ENCODE data around the gene RAI1. TPM values are rescaled to one million over a fixed set of nuclear protein-coding genes. Genes with fewer than 3 reads are reported as not detected.

RAI1 gene
- total and polyA plus RNA-seq, 2 of the 8 experiments (the other 6 are each of a cell fraction or from before 2014, with no cell fraction given): 0.39 to 1.2 TPM

DNA sequence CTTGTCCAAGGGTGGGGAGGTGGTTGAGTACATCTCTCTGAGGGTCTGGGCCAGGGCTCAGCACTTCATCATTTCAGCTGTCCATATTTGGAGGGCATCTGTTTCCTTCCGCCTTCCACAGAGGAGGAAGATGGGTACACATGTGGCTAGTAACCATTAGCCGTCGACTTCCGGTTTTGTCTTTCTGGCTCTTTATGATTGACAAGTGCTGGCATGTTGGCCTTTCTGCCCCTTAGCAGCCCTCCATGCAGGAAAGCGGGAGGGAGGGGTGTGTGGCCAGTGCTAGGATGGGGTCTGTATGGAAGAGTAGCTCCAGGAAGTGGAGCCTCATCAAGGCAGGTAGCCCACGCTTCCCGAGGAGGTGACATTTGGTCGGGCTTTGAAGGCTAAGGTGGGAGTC lies 69.6 kb downstream of the RAI1 start:
- H3K56ac ChIP-seq (replicated peaks; ENCODE audit: insufficient read length, low read depth, low read length): no peak overlapping the region
- H3K9me3 ChIP-seq (ENCODE audit: insufficient read depth in 2 of 2, low read depth in 1 of 2, low read length in 1 of 2): no peaks in the 10 kb centered on the region
- H4K5ac ChIP-seq (ENCODE audit: insufficient read length, low read depth, low read length): no peak overlapping the region
- FAIRE-seq: no peak
- no peak overlapping the region for H3K9ac ChIP-seq (replicated peaks in 1 of 4; ENCODE audit: extremely low read depth in 1 of 4, low read depth in 3 of 4, low read length in 3 of 4)
- peak overlapping the region; percentile 19 for H3K4ac ChIP-seq (replicated peaks; ENCODE audit: insufficient read length, low read depth, low read length)
- H2BK20ac ChIP-seq (ENCODE audit: low read length): peak overlapping the region; percentile 83
- H2BK120ac ChIP-seq (replicated peaks; ENCODE audit: low read depth, low read length): no peak overlapping the region
- no peak overlapping the region for H3K23ac ChIP-seq (ENCODE audit: insufficient read length)
- no peaks in the 10 kb centered on the region for H3K79me2 ChIP-seq (ENCODE audit: control insufficient read depth in 1 of 2, insufficient read depth in 2 of 2, low read length in 2 of 2)
- 79% methylated on average over 7 of the region's 8 CpGs; no CpG with 5 or more reads in 1 of the 2 experiments for WGBS, 2 experiments (ENCODE audit: extremely low coverage in 1 of 2, insufficient coverage in 1 of 2, insufficient read length in 1 of 2, insufficient replicate concordance in 2 of 2, low coverage in 1 of 2, low lambda C conversion rate in 2 of 2, missing lambda C conversion rate in 1 of 2)
- no peaks in the 10 kb centered on the region for H4K20me1 ChIP-seq (replicated peaks in 1 of 2; ENCODE audit: control insufficient read depth in 1 of 2, insufficient read depth in 2 of 2, low read length in 2 of 2)
- no peak overlapping the region for H4K8ac ChIP-seq (ENCODE audit: extremely low read depth, insufficient read depth, low read length)
- H2BK5ac ChIP-seq (ENCODE audit: low read depth, low read length): peak overlapping the region; percentile 58; the same call in 1 of the 2 replicates
- H3K27me3 ChIP-seq (replicated peaks in 1 of 4; ENCODE audit: control insufficient read depth in 3 of 4, extremely low read depth in 1 of 4, insufficient read depth in 3 of 4, low read length in 3 of 4): no peaks in the 10 kb centered on the region
- no peak overlapping the region for H3K4me2 ChIP-seq (ENCODE audit: insufficient read depth in 1 of 2, low read depth in 2 of 2, low read length in 2 of 2)
- ChIA-PET POLR2A (ENCODE audit: partially characterized antibody) (interaction anchor here (0.6 kb wide), 1 partner anchor 153 kb away, joined by 3 read pairs; no protein-coding TSS in a partner anchor), CTCF (ENCODE audit: partially characterized antibody) (interaction anchor here (0.5 to 1.1 kb wide), 3 partner anchors 9 to 114 kb away, joined by 3 to 5 read pairs (median 3); no protein-coding TSS in a partner anchor)
- H3K18ac ChIP-seq (ENCODE audit: extremely low read depth, low read length): peak overlapping the region; percentile 25; the same call in 1 of the 2 replicates
- no peak overlapping the region for H3K14ac ChIP-seq (ENCODE audit: insufficient read length)
- H3K4me1 ChIP-seq (replicated peaks in 1 of 4; ENCODE audit: control insufficient read depth in 3 of 4, insufficient read depth in 4 of 4, low read length in 3 of 4): peaks cover 5 to 34% (median 21%) of the 10 kb centered on the region in 4 experiments
- H2AFZ ChIP-seq (ENCODE audit: low read length): no peak overlapping the region; the same call in 1 of the 2 replicates
- no peaks in the 10 kb centered on the region for H3K36me3 ChIP-seq (ENCODE audit: control insufficient read depth in 2 of 4, insufficient read depth in 4 of 4, low read length in 3 of 4)
- no peak overlapping the region for H4K91ac ChIP-seq (replicated peaks; ENCODE audit: insufficient read length, low read length)
- H3K79me1 ChIP-seq (ENCODE audit: low read depth, low read length): no peaks in the 10 kb centered on the region
- H3K23me2 ChIP-seq (ENCODE audit: low read depth, low read length): no peaks in the 10 kb centered on the region
- peak overlapping the region; percentile 84; the same call in 1 of the 2 replicates for H2BK15ac ChIP-seq (ENCODE audit: low read length)
- H3K4me3 ChIP-seq (ENCODE audit: extremely low read depth in 1 of 4, insufficient read depth in 2 of 4, low read depth in 3 of 4, low read length in 4 of 4): no peak overlapping the region
- H3K27ac ChIP-seq (ENCODE audit: low read depth, low read length): no peak overlapping the region
- TF ChIP-seq TBP (IDR thresholded peaks at IDR 0.05; ENCODE audit: low read depth, low read length) (no peak), FOSL1 (IDR thresholded peaks at IDR 0.05; ENCODE audit: insufficient read depth, low read depth, low read length) (no peak), PHF8 (conservative IDR thresholded peaks at IDR 0.05; ENCODE audit: low read depth, low read length) (no peak), CREB1 (IDR thresholded peaks at IDR 0.05) (no peak), POU5F1 (IDR thresholded peaks at IDR 0.05; ENCODE audit: low read depth, low read length) (no peak), SIX5 (IDR thresholded peaks at IDR 0.05; ENCODE audit: low read depth, low read length) (no peak)
- H2BK12ac ChIP-seq (ENCODE audit: low read depth, low read length): peak overlapping the region; percentile 86; the same call in 1 of the 2 replicates
- DNase-seq (ENCODE audit: low read depth in 1 of 2, low spot score in 2 of 2): no peak
- 0 out of 2 replicates have a peak overlapping the region, but pooled peaks have one; percentile 77 for H2AK5ac ChIP-seq (ENCODE audit: low read depth, low read length)

Data from H1 (cell line).